Measurements from ENCODE around the gene TRIM28.

Gene TRIM28

DNA sequence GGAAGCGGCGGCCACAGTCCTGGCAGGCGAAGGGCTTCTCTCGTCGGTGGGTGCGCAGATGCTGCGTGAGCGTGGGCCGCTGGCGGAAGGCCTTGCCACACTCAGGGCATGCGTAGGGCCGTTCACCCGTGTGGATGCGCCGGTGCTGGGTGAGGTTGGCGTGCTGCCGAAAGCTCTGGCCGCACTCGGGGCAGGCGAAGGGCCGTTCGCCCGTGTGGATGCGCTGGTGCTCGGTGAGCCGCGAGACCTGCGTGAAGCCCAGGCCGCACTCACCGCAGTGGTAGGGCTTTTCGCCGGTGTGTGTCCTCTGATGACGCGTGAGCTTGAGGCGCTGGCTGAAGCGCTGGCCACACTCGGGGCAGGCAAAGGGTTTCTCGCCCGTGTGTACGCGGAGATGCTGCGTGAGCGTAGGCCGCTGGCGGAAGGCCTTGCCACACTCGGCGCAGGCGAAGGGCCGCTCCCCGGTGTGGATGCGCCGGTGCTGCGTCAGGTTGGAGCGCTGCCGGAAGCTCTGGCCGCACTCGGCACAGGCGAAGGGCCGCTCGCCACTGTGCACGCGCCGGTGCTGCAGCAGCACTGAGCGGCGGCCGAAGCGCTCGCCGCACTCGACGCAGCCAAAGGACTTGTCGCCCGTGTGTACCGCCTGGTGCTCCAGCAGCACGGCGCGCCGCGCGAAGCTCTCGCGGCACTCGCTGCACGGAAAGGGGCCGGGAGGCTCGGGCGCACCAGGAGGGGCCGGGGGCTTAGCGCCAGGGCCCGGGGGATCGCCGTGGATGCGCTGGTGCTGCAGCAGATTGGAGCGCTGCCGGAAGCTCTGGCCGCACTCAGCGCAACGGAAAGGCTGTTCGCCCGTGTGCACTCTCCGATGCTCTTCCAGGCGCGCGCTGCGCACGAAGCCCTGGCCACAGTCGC is 18.5 kb downstream of the TRIM28 start:
- Histone ChIP-seq H3K4me2 (ENCODE audit: insufficient read depth, low read length) (no peak overlapping the region), H3K36me3 (ENCODE audit: insufficient read depth, low read length) (peaks cover 24% of the 10 kb centered on the region), H3K4me3 (ENCODE audit: low read depth in 1 of 2, low read length in 2 of 2) (no peak overlapping the region), H3K27ac (ENCODE audit: low read length) (no peak overlapping the region), H2AFZ (ENCODE audit: low read depth, low read length) (no peak overlapping the region), H3K79me2 (ENCODE audit: insufficient read depth, low read length) (peaks cover 50% of the 10 kb centered on the region), H3K4me1 (ENCODE audit: insufficient read depth, low read length) (peaks cover 19% of the 10 kb centered on the region), H3K9me3 (ENCODE audit: insufficient read depth, low read length, severe bottlenecking) (no peaks in the 10 kb centered on the region), H4K20me1 (ENCODE audit: insufficient read depth, low read length) (peaks cover 10% of the 10 kb centered on the region), H3K27me3 (ENCODE audit: insufficient read depth, low read length, poor library complexity) (no peaks in the 10 kb centered on the region), H3K9ac (ENCODE audit: low read depth, low read length) (no peak overlapping the region)
- no peak for ATAC-seq (ENCODE audit: insufficient read depth, low read depth)
- no peak for DNase-seq
- no peak for TF ChIP-seq EZH2 (IDR thresholded peaks at IDR 0.05; ENCODE audit: borderline replicate concordance, low read depth, low read length, severe bottlenecking)
- TF ChIP-seq, protein P1, sequence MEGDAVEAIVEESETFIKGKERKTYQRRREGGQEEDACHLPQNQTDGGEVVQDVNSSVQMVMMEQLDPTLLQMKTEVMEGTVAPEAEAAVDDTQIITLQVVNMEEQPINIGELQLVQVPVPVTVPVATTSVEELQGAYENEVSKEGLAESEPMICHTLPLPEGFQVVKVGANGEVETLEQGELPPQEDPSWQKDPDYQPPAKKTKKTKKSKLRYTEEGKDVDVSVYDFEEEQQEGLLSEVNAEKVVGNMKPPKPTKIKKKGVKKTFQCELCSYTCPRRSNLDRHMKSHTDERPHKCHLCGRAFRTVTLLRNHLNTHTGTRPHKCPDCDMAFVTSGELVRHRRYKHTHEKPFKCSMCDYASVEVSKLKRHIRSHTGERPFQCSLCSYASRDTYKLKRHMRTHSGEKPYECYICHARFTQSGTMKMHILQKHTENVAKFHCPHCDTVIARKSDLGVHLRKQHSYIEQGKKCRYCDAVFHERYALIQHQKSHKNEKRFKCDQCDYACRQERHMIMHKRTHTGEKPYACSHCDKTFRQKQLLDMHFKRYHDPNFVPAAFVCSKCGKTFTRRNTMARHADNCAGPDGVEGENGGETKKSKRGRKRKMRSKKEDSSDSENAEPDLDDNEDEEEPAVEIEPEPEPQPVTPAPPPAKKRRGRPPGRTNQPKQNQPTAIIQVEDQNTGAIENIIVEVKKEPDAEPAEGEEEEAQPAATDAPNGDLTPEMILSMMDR (IDR thresholded peaks at IDR 0.05; ENCODE audit: borderline replicate concordance, extremely low read depth, low read length, poor library complexity, severe bottlenecking): no peak

DNA sequence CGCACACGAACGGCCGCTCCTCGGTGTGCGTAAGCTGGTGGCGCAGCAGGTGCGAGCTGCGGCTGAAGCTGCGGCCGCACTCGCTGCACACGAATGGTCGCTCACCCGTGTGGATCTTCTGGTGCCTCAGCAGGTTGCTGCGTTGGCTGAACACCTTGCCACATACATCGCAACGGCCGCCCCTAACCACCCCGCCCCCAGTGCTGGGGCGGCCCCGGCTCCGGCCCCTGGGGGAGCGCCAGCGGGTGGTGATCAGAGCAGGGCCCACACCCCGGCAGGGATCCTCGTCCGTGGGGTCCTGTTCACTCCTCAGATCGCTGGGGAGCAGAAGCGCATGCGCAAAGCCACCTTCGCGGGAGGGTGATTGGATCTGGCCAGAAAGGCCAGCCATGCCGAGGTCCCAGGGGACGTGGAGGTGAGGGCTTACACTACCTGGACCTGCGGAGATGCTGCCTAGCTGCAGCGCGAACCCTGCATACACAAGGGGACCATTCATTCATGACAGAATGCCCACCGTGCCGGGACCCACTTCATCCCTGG is 19.2 kb downstream of the TRIM28 start:
- Histone ChIP-seq H3K79me2 (ENCODE audit: insufficient read depth, low read length) (peaks cover 43% of the 10 kb centered on the region), H4K20me1 (ENCODE audit: insufficient read depth, low read length) (peaks cover 6% of the 10 kb centered on the region; the same call in 1 of the 2 replicates), H2AFZ (ENCODE audit: low read depth, low read length) (no peak overlapping the region), H3K4me2 (ENCODE audit: insufficient read depth, low read length) (no peak overlapping the region), H3K27me3 (ENCODE audit: insufficient read depth, low read length, poor library complexity) (no peaks in the 10 kb centered on the region), H3K27ac (ENCODE audit: low read length) (no peak overlapping the region), H3K36me3 (ENCODE audit: insufficient read depth, low read length) (peaks cover 24% of the 10 kb centered on the region), H3K4me1 (ENCODE audit: insufficient read depth, low read length) (peaks cover 16% of the 10 kb centered on the region), H3K9me3 (ENCODE audit: insufficient read depth, low read length, severe bottlenecking) (no peaks in the 10 kb centered on the region), H3K4me3 (ENCODE audit: low read depth in 1 of 2, low read length in 2 of 2) (no peak overlapping the region), H3K9ac (ENCODE audit: low read depth, low read length) (no peak overlapping the region)
- TF ChIP-seq EZH2 (IDR thresholded peaks at IDR 0.05; ENCODE audit: borderline replicate concordance, low read depth, low read length, severe bottlenecking): no peak
- TF ChIP-seq, protein P1 (IDR thresholded peaks at IDR 0.05; ENCODE audit: borderline replicate concordance, extremely low read depth, low read length, poor library complexity, severe bottlenecking): no peak
- ATAC-seq (ENCODE audit: insufficient read depth, low read depth): no peak
- no peak for DNase-seq

DNA sequence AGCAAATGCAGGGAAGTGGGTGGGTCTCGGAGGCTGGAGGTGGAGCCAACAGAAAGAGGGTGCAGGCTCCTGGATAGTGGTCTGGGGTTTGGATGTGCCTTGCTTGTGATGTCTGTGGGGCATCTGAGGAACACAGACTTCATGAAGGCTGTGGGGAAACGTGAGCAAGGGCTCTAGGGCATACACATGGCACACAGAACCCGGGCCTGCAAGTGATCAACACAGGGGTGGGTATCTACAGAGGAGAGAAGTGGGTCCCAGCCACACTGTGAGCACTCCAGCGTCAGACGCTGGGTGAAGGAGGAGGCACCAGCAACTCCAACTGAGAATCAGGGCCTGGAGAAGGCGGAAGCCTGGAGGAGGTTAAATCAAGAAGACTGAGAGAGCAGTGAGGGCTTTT is 20.0 kb downstream of the TRIM28 start:
- Histone ChIP-seq H2AFZ (ENCODE audit: low read depth, low read length) (no peak overlapping the region), H3K9me3 (ENCODE audit: insufficient read depth, low read length, severe bottlenecking) (no peaks in the 10 kb centered on the region), H3K79me2 (ENCODE audit: insufficient read depth, low read length) (peaks cover 38% of the 10 kb centered on the region), H3K4me2 (ENCODE audit: insufficient read depth, low read length) (no peak overlapping the region), H3K36me3 (ENCODE audit: insufficient read depth, low read length) (peaks cover 24% of the 10 kb centered on the region), H3K4me3 (ENCODE audit: low read depth in 1 of 2, low read length in 2 of 2) (no peak overlapping the region), H3K27me3 (ENCODE audit: insufficient read depth, low read length, poor library complexity) (no peaks in the 10 kb centered on the region), H3K27ac (ENCODE audit: low read length) (no peak overlapping the region), H3K9ac (ENCODE audit: low read depth, low read length) (no peak overlapping the region), H3K4me1 (ENCODE audit: insufficient read depth, low read length) (peaks cover 16% of the 10 kb centered on the region), H4K20me1 (ENCODE audit: insufficient read depth, low read length) (0 out of 2 replicates have a peak, but pooled peaks cover 5% of the 10 kb centered on the region)
- no peak for ATAC-seq (ENCODE audit: insufficient read depth, low read depth)
- no peak for DNase-seq
- no peak for TF ChIP-seq EZH2 (IDR thresholded peaks at IDR 0.05; ENCODE audit: borderline replicate concordance, low read depth, low read length, severe bottlenecking)
- TF ChIP-seq, protein P1 (IDR thresholded peaks at IDR 0.05; ENCODE audit: borderline replicate concordance, extremely low read depth, low read length, poor library complexity, severe bottlenecking): no peak
